ENCODE data around the gene GRID1. TPM values are rescaled to one million over a fixed set of nuclear protein-coding genes. Genes with fewer than 3 reads are reported as not detected.

The GRID1 gene
- total RNA-seq, 1 donor from 2014 or later: under 0.01 TPM

DNA sequence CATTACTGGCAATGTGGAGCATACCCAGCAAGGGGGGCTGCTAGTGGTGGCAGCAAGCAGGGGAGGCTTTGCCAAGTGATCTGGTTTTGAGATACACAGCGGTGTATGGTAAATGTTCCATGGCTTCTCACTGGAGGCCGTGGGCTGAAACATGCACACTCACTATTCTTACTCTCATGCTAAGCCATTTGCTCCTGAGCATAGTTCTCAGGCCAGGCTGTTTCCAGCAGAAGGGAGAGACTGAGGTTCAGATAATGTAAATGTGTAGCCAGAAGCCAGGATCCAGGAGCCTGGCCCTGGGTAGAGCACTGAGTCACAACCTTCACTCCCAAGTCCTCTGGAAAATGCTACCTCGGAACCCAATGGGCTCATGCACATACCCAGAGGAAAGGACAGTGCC lies 757.9 kb downstream of the GRID1 start:
- DNase-seq (ENCODE audit: low read depth) (no peak), FAIRE-seq (no peak)
- TF ChIP-seq, protein P1, sequence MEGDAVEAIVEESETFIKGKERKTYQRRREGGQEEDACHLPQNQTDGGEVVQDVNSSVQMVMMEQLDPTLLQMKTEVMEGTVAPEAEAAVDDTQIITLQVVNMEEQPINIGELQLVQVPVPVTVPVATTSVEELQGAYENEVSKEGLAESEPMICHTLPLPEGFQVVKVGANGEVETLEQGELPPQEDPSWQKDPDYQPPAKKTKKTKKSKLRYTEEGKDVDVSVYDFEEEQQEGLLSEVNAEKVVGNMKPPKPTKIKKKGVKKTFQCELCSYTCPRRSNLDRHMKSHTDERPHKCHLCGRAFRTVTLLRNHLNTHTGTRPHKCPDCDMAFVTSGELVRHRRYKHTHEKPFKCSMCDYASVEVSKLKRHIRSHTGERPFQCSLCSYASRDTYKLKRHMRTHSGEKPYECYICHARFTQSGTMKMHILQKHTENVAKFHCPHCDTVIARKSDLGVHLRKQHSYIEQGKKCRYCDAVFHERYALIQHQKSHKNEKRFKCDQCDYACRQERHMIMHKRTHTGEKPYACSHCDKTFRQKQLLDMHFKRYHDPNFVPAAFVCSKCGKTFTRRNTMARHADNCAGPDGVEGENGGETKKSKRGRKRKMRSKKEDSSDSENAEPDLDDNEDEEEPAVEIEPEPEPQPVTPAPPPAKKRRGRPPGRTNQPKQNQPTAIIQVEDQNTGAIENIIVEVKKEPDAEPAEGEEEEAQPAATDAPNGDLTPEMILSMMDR (IDR thresholded peaks at IDR 0.05; ENCODE audit: insufficient read depth, low read length, severe bottlenecking): no peak
- H3K36me3 ChIP-seq (ENCODE audit: control insufficient read depth, insufficient read depth, low read length): no peaks in the 10 kb centered on the region
- no peak overlapping the region for H3K4me3 ChIP-seq (ENCODE audit: low read depth, low read length)
- no peaks in the 10 kb centered on the region for H3K27me3 ChIP-seq (ENCODE audit: control insufficient read depth, insufficient read depth, low read length)

DNA sequence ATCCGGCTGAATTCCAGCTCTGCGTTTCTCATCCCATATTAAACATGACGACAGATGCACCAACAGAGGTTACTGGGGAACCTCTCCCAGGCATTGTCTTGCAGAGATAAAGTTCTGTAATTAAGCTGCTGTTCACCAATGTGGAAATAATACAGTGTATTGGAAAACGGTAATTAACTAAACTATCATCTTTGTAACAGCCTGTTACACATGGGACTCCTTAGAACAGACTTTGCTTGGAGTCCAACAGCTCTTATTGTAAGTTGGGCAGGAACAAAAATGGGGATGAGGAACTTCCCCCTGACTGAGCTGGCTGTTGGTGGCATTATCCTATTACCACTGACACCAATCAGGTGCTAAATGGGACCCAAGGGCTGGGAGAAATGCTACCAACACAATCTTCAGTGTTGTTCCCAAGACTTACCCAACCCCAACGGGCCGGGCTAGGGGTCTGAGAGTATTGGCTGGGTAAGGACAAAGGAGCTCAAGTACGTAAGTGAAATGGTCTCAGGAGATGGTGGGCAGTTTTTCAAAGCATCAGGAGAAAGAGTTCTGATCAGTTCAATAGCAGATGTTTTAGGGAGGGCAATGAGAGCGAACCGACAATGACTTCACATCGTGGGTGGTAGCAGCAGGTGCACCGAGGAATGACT lies 759.4 kb downstream of the GRID1 start:
- DNase-seq (ENCODE audit: low read depth) (no peak), FAIRE-seq (no peak)
- Histone ChIP-seq H3K27me3 (ENCODE audit: control insufficient read depth, insufficient read depth, low read length) (no peaks in the 10 kb centered on the region), H3K4me3 (ENCODE audit: low read depth, low read length) (no peak overlapping the region), H3K36me3 (ENCODE audit: control insufficient read depth, insufficient read depth, low read length) (no peaks in the 10 kb centered on the region)
- TF ChIP-seq, protein P1 (IDR thresholded peaks at IDR 0.05; ENCODE audit: insufficient read depth, low read length, severe bottlenecking): no peak

DNA sequence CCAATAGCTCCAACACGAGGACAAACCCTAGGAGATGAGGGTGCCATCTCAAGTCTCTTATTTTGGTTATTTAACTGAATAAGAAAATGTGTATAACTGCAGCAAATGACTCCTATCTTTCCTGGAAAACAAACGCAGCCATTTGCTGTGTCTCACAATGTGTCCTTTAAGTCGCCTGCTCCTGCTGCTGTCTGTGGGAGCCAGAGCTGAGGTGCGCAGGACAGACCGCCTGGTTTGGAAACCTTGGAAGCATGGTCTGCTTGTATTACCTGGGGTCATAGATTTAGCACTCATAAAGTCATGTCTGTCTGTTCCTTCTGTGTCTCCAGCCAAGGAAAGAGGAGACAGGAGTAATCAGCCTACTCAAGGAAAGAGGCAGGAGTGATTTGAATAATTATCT lies 760.2 kb downstream of the GRID1 start:
- TF ChIP-seq, protein P1 (IDR thresholded peaks at IDR 0.05; ENCODE audit: insufficient read depth, low read length, severe bottlenecking): no peak
- FAIRE-seq: no peak
- H3K27me3 ChIP-seq (ENCODE audit: control insufficient read depth, insufficient read depth, low read length): no peaks in the 10 kb centered on the region
- DNase-seq (ENCODE audit: low read depth): no peak
- H3K4me3 ChIP-seq (ENCODE audit: low read depth, low read length): no peak overlapping the region
- H3K36me3 ChIP-seq (ENCODE audit: control insufficient read depth, insufficient read depth, low read length): no peaks in the 10 kb centered on the region

DNA sequence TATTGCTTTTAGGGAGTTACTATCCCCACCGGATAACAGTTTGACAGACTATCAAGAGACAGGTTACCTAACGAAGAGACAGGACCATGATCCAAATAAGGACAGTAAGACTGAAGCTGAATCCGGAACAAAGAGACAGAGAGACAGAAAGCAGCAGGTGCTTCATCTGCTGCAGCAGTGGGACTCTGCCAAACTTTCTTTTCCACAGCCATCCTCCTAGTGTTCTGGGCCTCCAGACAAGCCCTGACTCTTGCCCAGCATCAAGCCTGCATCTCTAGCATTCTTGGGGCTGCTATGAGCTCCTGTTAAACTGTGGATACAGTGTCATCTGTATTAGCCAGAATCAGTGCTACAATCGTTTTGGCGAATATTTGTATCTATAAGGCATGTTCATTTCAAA lies 761.7 kb downstream of the GRID1 start:
- TF ChIP-seq, protein P1 (IDR thresholded peaks at IDR 0.05; ENCODE audit: insufficient read depth, low read length, severe bottlenecking): no peak
- Histone ChIP-seq H3K4me3 (ENCODE audit: low read depth, low read length) (no peak overlapping the region), H3K27me3 (ENCODE audit: control insufficient read depth, insufficient read depth, low read length) (no peaks in the 10 kb centered on the region), H3K36me3 (ENCODE audit: control insufficient read depth, insufficient read depth, low read length) (no peaks in the 10 kb centered on the region)
- FAIRE-seq (no peak), DNase-seq (ENCODE audit: low read depth) (no peak)

DNA sequence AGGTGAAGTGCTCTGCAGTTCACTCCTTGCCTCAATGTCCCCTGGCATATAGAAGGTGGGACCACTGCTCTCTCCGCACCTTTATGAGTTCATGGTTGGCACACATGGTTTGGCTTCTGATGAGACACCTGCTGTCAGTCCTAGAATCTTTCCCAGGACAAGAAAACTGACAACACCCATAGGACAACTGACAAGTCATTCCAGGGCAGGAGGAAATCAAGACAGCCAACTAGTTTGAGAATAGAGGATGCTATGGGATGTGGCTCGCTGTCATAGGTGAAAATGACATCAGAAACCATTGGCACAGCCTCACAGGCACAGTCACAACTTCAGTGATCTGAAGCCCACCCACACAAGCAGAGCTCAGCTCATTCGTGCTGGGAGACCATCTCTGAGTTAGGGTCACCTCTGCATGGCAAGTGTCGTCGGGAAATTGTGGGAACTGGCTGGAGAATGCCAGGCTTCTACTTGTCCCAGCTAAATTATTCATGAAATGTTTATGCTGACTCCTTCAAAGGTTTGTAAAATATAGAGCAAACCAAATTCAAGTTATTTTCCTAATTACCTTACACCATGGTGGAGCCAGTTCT lies 762.4 kb downstream of the GRID1 start:
- Histone ChIP-seq H3K36me3 (ENCODE audit: control insufficient read depth, insufficient read depth, low read length) (no peaks in the 10 kb centered on the region), H3K4me3 (ENCODE audit: low read depth, low read length) (no peak overlapping the region), H3K27me3 (ENCODE audit: control insufficient read depth, insufficient read depth, low read length) (no peaks in the 10 kb centered on the region)
- TF ChIP-seq, protein P1 (IDR thresholded peaks at IDR 0.05; ENCODE audit: insufficient read depth, low read length, severe bottlenecking): no peak
- FAIRE-seq (no peak), DNase-seq (ENCODE audit: low read depth) (no peak)

Measured in bronchial epithelial cell (primary cell).